B cell (primary cell): Measurements from ENCODE around the gene SARM1. TPM values are rescaled to one million over a fixed set of nuclear protein-coding genes. Genes with fewer than 3 reads are reported as not detected.

ENCODE experiments used
- ATAC-seq: fragments of 200-7000 bp; cut with Tn5 transposase; one replicate; pipeline ENCODE4 v1.10.0; 2021; ENCODE audit warnings: low read depth, mild to moderate bottlenecking, moderate number of reproducible peaks, moderate library complexity
- CTCF ChIA-PET: fragments of 350-600 bp; sonication (Branson Sonifier 250); formaldehyde crosslinking; loops from one replicate; lab custom pipeline; 2021; ENCODE audit warnings: antibody characterized with exemption, inconsistent platforms; lab: Charles Lee
- POLR2A ChIA-PET: fragments of 350-600 bp; sonication (Branson Sonifier 250); formaldehyde crosslinking; loops from one replicate; lab custom pipeline; 2021; ENCODE audit warnings: antibody characterized with exemption; lab: Charles Lee
- DNase-seq: peaks from one replicate; pipeline ENCODE4 v3.0.0; 2013
- H2AFZ ChIP-seq: 2 replicates; pipeline ENCODE4 v1.6.1; 2012; ENCODE audit warnings: mild to moderate bottlenecking, low read depth, low read length; ENCODE audit not compliant: insufficient read depth, poor library complexity, severe bottlenecking
- H3K27ac ChIP-seq, 2 donors: 1 replicate in 1 of 2; 2 replicates in 1 of 2; pipeline ENCODE4 v1.5.1; 2012 to 2013; ENCODE audit warnings: low read length in 2 of 2, mild to moderate bottlenecking in 2 of 2, moderate library complexity in 1 of 2
- H3K27me3 ChIP-seq, 4 experiments: fragments of 200-600 bp in 1 of 4; sonication (generic) in 1 of 4; replicated peaks in 1 of 4; 1 replicate in 2 of 4; 2 replicates in 2 of 4; pipeline versions ENCODE4 v1.6.1 to v1.7.0; 2013 to 2016; ENCODE audit warnings: low read length in 3 of 4, mild to moderate bottlenecking in 2 of 4, mixed read lengths in 1 of 4, moderate library complexity in 1 of 4; ENCODE audit not compliant: insufficient read depth in 4 of 4, control insufficient read depth in 3 of 4; ENCODE audit errors: control extremely low read depth in 1 of 4
- H3K36me3 ChIP-seq, 2 experiments: replicated peaks in 1 of 2; 1 replicate in 1 of 2; 2 replicates in 1 of 2; pipeline versions ENCODE4 v1.6.1 to v1.7.1; 2013; ENCODE audit warnings: low read length in 1 of 2; ENCODE audit not compliant: insufficient read depth in 2 of 2, control insufficient read depth in 1 of 2; ENCODE audit errors: control extremely low read depth in 1 of 2, extremely low read depth in 1 of 2
- H3K4me1 ChIP-seq, 2 donors: fragments of 200-600 bp in 1 of 2; sonication (generic) in 1 of 2; 1 replicate in 1 of 2; 2 replicates in 1 of 2; pipeline versions ENCODE4 v1.5.1 to v1.6.1; 2013 to 2017; ENCODE audit warnings: low read length in 2 of 2; ENCODE audit not compliant: control insufficient read depth in 2 of 2, insufficient read depth in 2 of 2
- H3K4me2 ChIP-seq: replicated peaks from 2 replicates; pipeline ENCODE3; 2012; ENCODE audit warnings: mild to moderate bottlenecking, low read depth, low read length; ENCODE audit not compliant: poor library complexity, severe bottlenecking
- H3K4me3 ChIP-seq, 5 experiments: fragments of 200-600 bp in 1 of 5; sonication (generic) in 1 of 5; 1 replicate in 3 of 5; 2 replicates in 2 of 5; pipeline versions ENCODE4 v1.5.1 to v1.7.0; 2011 to 2016; ENCODE audit warnings: low read length in 4 of 5, mild to moderate bottlenecking in 4 of 5, low read depth in 2 of 5, control low read depth in 1 of 5, moderate library complexity in 1 of 5; ENCODE audit not compliant: insufficient read depth in 1 of 5; ENCODE audit errors: control extremely low read depth in 1 of 5, extremely low read depth in 1 of 5
- H3K79me2 ChIP-seq: fragments of 200-600 bp; sonication (generic); one replicate; pipeline ENCODE4 v1.6.0; 2016; ENCODE audit warnings: low read length; ENCODE audit not compliant: control insufficient read depth, insufficient read depth
- H3K9ac ChIP-seq: fragments of 200-600 bp; sonication (generic); 2 replicates; pipeline ENCODE4 v1.6.1; 2017; ENCODE audit warnings: mild to moderate bottlenecking, low read length, moderate library complexity
- H3K9me3 ChIP-seq, 3 donors: one replicate each; pipeline versions ENCODE4 v1.6.1 to v1.7.1; 2013; ENCODE audit warnings: low read length in 2 of 3; ENCODE audit not compliant: control insufficient read depth in 2 of 3, insufficient read depth in 1 of 3; ENCODE audit errors: control extremely low read depth in 1 of 3
- H4K20me1 ChIP-seq: 2 replicates; pipeline ENCODE4 v1.6.0; 2012; ENCODE audit warnings: mild to moderate bottlenecking, low read length; ENCODE audit not compliant: insufficient read depth, control insufficient read depth, poor library complexity, severe bottlenecking
- H3K27ac Mint-ChIP-seq: one replicate; pipeline ENCODE4 v1.8.0; 2021; ENCODE audit warnings: mixed read lengths
- H3K27me3 Mint-ChIP-seq: one replicate; pipeline ENCODE4 v1.8.0; 2021; ENCODE audit warnings: mixed read lengths
- H3K4me1 Mint-ChIP-seq: one replicate; pipeline ENCODE4 v1.8.0; 2021; ENCODE audit warnings: mixed read lengths
- H3K4me3 Mint-ChIP-seq: one replicate; pipeline ENCODE4 v1.8.0; 2021; ENCODE audit warnings: mixed read lengths
- H3K9me3 Mint-ChIP-seq: one replicate; pipeline ENCODE4 v1.8.0; 2022; ENCODE audit warnings: mixed read lengths; ENCODE audit not compliant: insufficient read depth
- EZH2 ChIP-seq: IDR thresholded peaks from 2 replicates; pipeline ENCODE4 v1.6.1; 2012; ENCODE audit warnings: borderline replicate concordance, low read depth, mild to moderate bottlenecking, moderate library complexity, low read length; ENCODE audit not compliant: insufficient read depth, poor library complexity, severe bottlenecking
- WGBS: methylation state at CpG from one replicate; pipeline ENCODE4 v1.1.5; 2013; ENCODE audit warnings: missing lambda C conversion rate; ENCODE audit not compliant: insufficient coverage; 5-methylcytosine and 5-hydroxymethylcytosine counted together
- intact Hi-C: fragments of 100-400 bp; cut with micrococcal nuclease; formaldehyde crosslinking; loops from one replicate; pipeline ENCODE4 v1.10.0; 2022
- polyA plus RNA-seq: library from polyadenylated mRNA; depleted of rRNA; stranded (reverse); fragments of >200 nt; gene quantifications from 2 replicates; pipeline ENCODE4 v1.2.3, GENCODE V29; 2012
- total RNA-seq, 2 donors: library from RNA; stranded (reverse); fragments of 120-200 nt in 1 of 2; gene quantifications; 1 replicate in 1 of 2; 2 replicates in 1 of 2; pipeline versions ENCODE4 v1.2.3 to v1.2.4, GENCODE V29; 2013 to 2022
- TF ChIP-seq, protein P1 (sequence below): fragments of 200-600 bp; IDR thresholded peaks from one replicate; pipeline ENCODE4 v1.8.0; 2022; ENCODE audit warnings: antibody characterized with exemption, mild to moderate bottlenecking

The SARM1 gene
- total and polyA plus RNA-seq, 2 donors (not counting 1 experiment from before 2014, with no cell fraction given), result 22.5 to 32.8 TPM

DNA sequence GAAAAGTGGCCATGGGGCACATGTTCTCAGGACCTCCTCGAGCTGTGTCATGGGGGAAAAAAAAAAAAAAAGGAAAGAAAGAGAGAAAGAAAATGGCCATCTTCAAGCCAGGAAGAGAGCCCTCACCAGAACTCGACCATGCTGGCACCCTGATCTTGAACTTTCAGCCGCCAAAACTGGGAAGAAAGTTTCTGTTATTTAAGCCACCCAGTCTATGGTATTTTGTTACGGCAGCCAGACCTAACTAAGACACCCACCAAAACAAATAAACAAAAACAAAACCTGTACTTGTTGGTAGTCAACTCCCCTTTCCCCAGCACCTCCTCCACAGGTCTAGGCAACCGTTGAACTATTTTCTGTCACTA lies 75.9 kb downstream of the SARM1 start:
- no peaks in the 10 kb centered on the region for H3K79me2 ChIP-seq
- H3K36me3 ChIP-seq, result no peaks in the 10 kb centered on the region
- peaks cover 0 to 6% (median 0%) of the 10 kb centered on the region in 3 donors for H3K9me3 ChIP-seq
- intact Hi-C loops, result no loop called here
- H3K4me2 ChIP-seq, result no peak overlapping the region
- H3K4me3 ChIP-seq, result no peak overlapping the region
- H2AFZ ChIP-seq, result no peak overlapping the region
- Mint-ChIP-seq H3K4me1 (no peaks in the 10 kb centered on the region), H3K4me3 (no peak overlapping the region), H3K27ac (no peak overlapping the region), H3K27me3 (peaks cover 24% of the 10 kb centered on the region), H3K9me3 (peaks cover 10% of the 10 kb centered on the region)
- ChIA-PET POLR2A (no interaction called here), CTCF (no interaction called here)
- no peaks in the 10 kb centered on the region for H4K20me1 ChIP-seq
- no peak overlapping the region for H3K27ac ChIP-seq
- DNase-seq (no peak), ATAC-seq (no peak)
- peaks cover 0 to 2% (median 0%) of the 10 kb centered on the region in 4 experiments for H3K27me3 ChIP-seq
- TF ChIP-seq, protein P1, sequence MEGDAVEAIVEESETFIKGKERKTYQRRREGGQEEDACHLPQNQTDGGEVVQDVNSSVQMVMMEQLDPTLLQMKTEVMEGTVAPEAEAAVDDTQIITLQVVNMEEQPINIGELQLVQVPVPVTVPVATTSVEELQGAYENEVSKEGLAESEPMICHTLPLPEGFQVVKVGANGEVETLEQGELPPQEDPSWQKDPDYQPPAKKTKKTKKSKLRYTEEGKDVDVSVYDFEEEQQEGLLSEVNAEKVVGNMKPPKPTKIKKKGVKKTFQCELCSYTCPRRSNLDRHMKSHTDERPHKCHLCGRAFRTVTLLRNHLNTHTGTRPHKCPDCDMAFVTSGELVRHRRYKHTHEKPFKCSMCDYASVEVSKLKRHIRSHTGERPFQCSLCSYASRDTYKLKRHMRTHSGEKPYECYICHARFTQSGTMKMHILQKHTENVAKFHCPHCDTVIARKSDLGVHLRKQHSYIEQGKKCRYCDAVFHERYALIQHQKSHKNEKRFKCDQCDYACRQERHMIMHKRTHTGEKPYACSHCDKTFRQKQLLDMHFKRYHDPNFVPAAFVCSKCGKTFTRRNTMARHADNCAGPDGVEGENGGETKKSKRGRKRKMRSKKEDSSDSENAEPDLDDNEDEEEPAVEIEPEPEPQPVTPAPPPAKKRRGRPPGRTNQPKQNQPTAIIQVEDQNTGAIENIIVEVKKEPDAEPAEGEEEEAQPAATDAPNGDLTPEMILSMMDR, result no peak
- TF ChIP-seq EZH2, result no peak
- H3K4me1 ChIP-seq, result no peaks in the 10 kb centered on the region
- no peak overlapping the region for H3K9ac ChIP-seq
- WGBS, result 85% methylated on average over 3 of the region's 5 CpGs

DNA sequence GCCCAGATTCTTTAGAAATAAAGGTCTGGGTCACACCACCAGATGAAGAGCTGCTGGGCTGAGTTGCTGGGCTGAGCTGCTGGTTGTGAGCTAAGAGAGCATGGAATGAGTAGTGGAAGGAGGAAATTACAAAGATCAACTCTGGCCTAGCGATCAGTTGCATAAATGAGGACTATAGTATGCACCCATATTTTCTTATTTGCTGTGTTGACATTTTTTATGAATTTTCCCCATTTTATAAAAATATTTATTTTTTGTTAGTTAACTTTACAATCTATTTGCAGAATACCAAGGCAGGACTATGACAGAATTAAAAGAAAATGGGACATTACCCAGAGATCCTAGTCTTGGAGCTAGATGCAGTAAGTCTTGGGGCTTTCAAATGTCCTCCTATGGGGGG lies 78.4 kb downstream of the SARM1 start:
- Histone ChIP-seq H3K4me2 (no peak overlapping the region), H3K4me1 (no peaks in the 10 kb centered on the region), H3K27me3 (peaks cover 0 to 2% (median 0%) of the 10 kb centered on the region in 4 experiments), H3K79me2 (no peaks in the 10 kb centered on the region), H3K9me3 (no peaks in the 10 kb centered on the region), H3K4me3 (no peak overlapping the region), H3K36me3 (no peaks in the 10 kb centered on the region), H3K27ac (no peak overlapping the region), H2AFZ (no peak overlapping the region), H3K9ac (no peak overlapping the region), H4K20me1 (no peaks in the 10 kb centered on the region)
- TF ChIP-seq, protein P1, result no peak
- TF ChIP-seq EZH2, result no peak
- H3K27ac Mint-ChIP-seq, result no peak overlapping the region
- no peaks in the 10 kb centered on the region for H3K4me1 Mint-ChIP-seq
- ATAC-seq, result no peak
- WGBS, result no CpG with 5 or more reads among the region's 1 CpG
- no peak overlapping the region for H3K4me3 Mint-ChIP-seq
- peaks cover 28% of the 10 kb centered on the region for H3K27me3 Mint-ChIP-seq
- DNase-seq, result no peak
- ChIA-PET POLR2A (no interaction called here), CTCF (interaction anchor here (0.7 kb wide), 1 partner anchor 12 kb away, joined by 3 read pairs; no protein-coding TSS in a partner anchor)
- H3K9me3 Mint-ChIP-seq, result peaks cover 10% of the 10 kb centered on the region
- intact Hi-C loops, result no loop called here

Other genes starting within 250 kb of the SARM1 start
- gene TMEM97, start 52.5 kb upstream of the SARM1 start, total RNA-seq, result 5.4 and 6.4 TPM in 2 replicates
- gene TMEM97, start 52.5 kb upstream of the SARM1 start, polyA plus RNA-seq, result 1.6 and 1.7 TPM in 2 replicates
- gene IFT20, start 36.2 kb upstream of the SARM1 start, total RNA-seq, result 33.5 and 35.9 TPM in 2 replicates
- gene IFT20, start 36.2 kb upstream of the SARM1 start, polyA plus RNA-seq, result 52.6 and 89.6 TPM in 2 replicates
- gene TNFAIP1, start 35.9 kb upstream of the SARM1 start, total RNA-seq, result 19.0 and 20.4 TPM in 2 replicates
- 10.7 and 11.7 TPM in 2 replicates for gene TNFAIP1, start 35.9 kb upstream of the SARM1 start, polyA plus RNA-seq
- 29.7 and 35.7 TPM in 2 replicates for gene POLDIP2, start 14.2 kb upstream of the SARM1 start, total RNA-seq
- 23.9 and 30.2 TPM in 2 replicates for gene POLDIP2, start 14.2 kb upstream of the SARM1 start, polyA plus RNA-seq
- gene SEBOX, start 6.5 kb upstream of the SARM1 start, total RNA-seq, result not detected in 2 replicates
- gene SEBOX, start 6.5 kb upstream of the SARM1 start, polyA plus RNA-seq, result not detected in 2 replicates
- gene VTN, start 1.4 kb upstream of the SARM1 start, total RNA-seq, result 0.34 TPM in 1 of 2 replicates, not detected in the other
- gene VTN, start 1.4 kb upstream of the SARM1 start, polyA plus RNA-seq, result 0.36 and 2.0 TPM in 2 replicates
- gene SLC46A1, start 34.5 kb downstream of the SARM1 start, total RNA-seq, result 4.3 and 5.0 TPM in 2 replicates
- 0.97 and 2.5 TPM in 2 replicates for gene SLC46A1, start 34.5 kb downstream of the SARM1 start, polyA plus RNA-seq
- not detected in 2 replicates for gene SLC13A2, start 102.0 kb downstream of the SARM1 start, total RNA-seq
- gene SLC13A2, start 102.0 kb downstream of the SARM1 start, polyA plus RNA-seq, result not detected in 2 replicates
- not detected in 2 replicates for gene FOXN1, start 134.7 kb downstream of the SARM1 start, total RNA-seq
- not detected in 2 replicates for gene FOXN1, start 134.7 kb downstream of the SARM1 start, polyA plus RNA-seq
- gene UNC119, start 180.9 kb downstream of the SARM1 start, total RNA-seq, result 75.3 and 84.2 TPM in 2 replicates
- gene UNC119, start 180.9 kb downstream of the SARM1 start, polyA plus RNA-seq, result 174 and 180 TPM in 2 replicates
- gene PIGS, start 199.8 kb downstream of the SARM1 start, total RNA-seq, result 52.3 and 55.1 TPM in 2 replicates
- gene PIGS, start 199.8 kb downstream of the SARM1 start, polyA plus RNA-seq, result 44.1 and 54.5 TPM in 2 replicates
- 16.7 and 20.7 TPM in 2 replicates for gene ALDOC, start 205.2 kb downstream of the SARM1 start, total RNA-seq
- 26.6 and 27.6 TPM in 2 replicates for gene ALDOC, start 205.2 kb downstream of the SARM1 start, polyA plus RNA-seq
- 8.0 and 10.1 TPM in 2 replicates for gene SPAG5, start 227.3 kb downstream of the SARM1 start, total RNA-seq
- gene SPAG5, start 227.3 kb downstream of the SARM1 start, polyA plus RNA-seq, result 4.7 and 6.6 TPM in 2 replicates
- gene RSKR, start 242.5 kb downstream of the SARM1 start, total RNA-seq, result 30.4 and 31.9 TPM in 2 replicates
- 20.3 and 21.5 TPM in 2 replicates for gene RSKR, start 242.5 kb downstream of the SARM1 start, polyA plus RNA-seq